ENCODE data around the gene BMERB1. TPM values are rescaled to one million over a fixed set of nuclear protein-coding genes. Genes with fewer than 3 reads are reported as not detected.

The BMERB1 gene
- total and polyA plus RNA-seq, 9 of the 15 experiments (the other 6 are each of a cell fraction or from before 2014, with no cell fraction given) = 0.29 to 2.9 (median 0.94) TPM

GRCh38 chr16:15548482-15548891, 114.1 kb downstream of the BMERB1 start (continued):
- no peak for TF ChIP-seq ARID3A (IDR thresholded peaks at IDR 0.05; ENCODE audit: borderline replicate concordance, low read depth, low read length)

GRCh38 chr16:15552507-15552906, 118.1 kb downstream of the BMERB1 start:
- Histone ChIP-seq H3K9me3 (replicated peaks; ENCODE audit: control insufficient read depth, insufficient read depth, low read depth, low read length) (no peaks in the 10 kb centered on the region), H4K20me1 (replicated peaks; ENCODE audit: control insufficient read depth, insufficient read depth, low read length) (no peaks in the 10 kb centered on the region), H3K4me2 (ENCODE audit: insufficient read depth, low read length) (no peak overlapping the region), H3K36me3 (ENCODE audit: control insufficient read depth, insufficient read depth, low read length) (no peaks in the 10 kb centered on the region), H3K4me3 (no peak overlapping the region), H3K9ac (ENCODE audit: insufficient read depth in 1 of 2, low read depth in 2 of 2, low read length in 2 of 2) (peak overlapping the region in 1 of 2 experiments; percentile 48; a peak in 1 of 4 replicates), H2AFZ (ENCODE audit: low read depth, low read length) (no peak overlapping the region), H3K27ac (ENCODE audit: extremely low read depth, low read depth, low read length) (no peak overlapping the region), H3K9me1 (ENCODE audit: control insufficient read depth, insufficient read depth, low read length) (no peaks in the 10 kb centered on the region), H3K4me1 (replicated peaks in 1 of 2; ENCODE audit: control insufficient read depth in 2 of 2, insufficient read depth in 2 of 2, low read length in 2 of 2) (peaks cover 0 to 10% of the 10 kb centered on the region in 2 experiments; a peak in 4 of 5 replicates), H3K27me3 (ENCODE audit: control insufficient read depth in 2 of 2, insufficient read depth in 2 of 2, low read length in 2 of 2) (no peaks in the 10 kb centered on the region), H3K79me2 (ENCODE audit: control insufficient read depth, insufficient read depth, low read length) (no peaks in the 10 kb centered on the region)
- ATAC-seq = no peak
- CTCF ChIA-PET (ENCODE audit: low intra/inter-chr PET ratio) = no interaction called here
- peak; percentile 84; the same call in 1 of the 2 replicates for TF ChIP-seq ZKSCAN1 (IDR thresholded peaks at IDR 0.05; ENCODE audit: low read depth, low read length)
- TF ChIP-seq SP1 (CRISPR knock-in tag; IDR thresholded peaks at IDR 0.05) = no peak
- intact Hi-C loops (cut with micrococcal nuclease) = no loop called here
- FAIRE-seq = no peak
- DNase-seq (ENCODE audit: extremely low read depth in 1 of 4, low spot score in 3 of 4) = no peak
- in situ Hi-C loops (cut with MboI) = no loop called here
- 59% methylated on average over 6 of the region's 6 CpGs for WGBS (ENCODE audit: insufficient coverage, low coverage, missing lambda C conversion rate)
- BruUV-seq (replicated peaks) = no TSS peak
- POLR2A ChIA-PET = interaction anchor here (1.2 kb wide), 2 partner anchors 11 to 18 kb away, joined by 4 to 6 read pairs; no protein-coding TSS in a partner anchor

Measured in K562 (cell line).